ENCODE data around the gene USP32. TPM values are rescaled to one million over a fixed set of nuclear protein-coding genes. Genes with fewer than 3 reads are reported as not detected.

The USP32 gene
- total and polyA plus RNA-seq, 4 donors = 11.6 to 103 (median 42.9) TPM

DNA sequence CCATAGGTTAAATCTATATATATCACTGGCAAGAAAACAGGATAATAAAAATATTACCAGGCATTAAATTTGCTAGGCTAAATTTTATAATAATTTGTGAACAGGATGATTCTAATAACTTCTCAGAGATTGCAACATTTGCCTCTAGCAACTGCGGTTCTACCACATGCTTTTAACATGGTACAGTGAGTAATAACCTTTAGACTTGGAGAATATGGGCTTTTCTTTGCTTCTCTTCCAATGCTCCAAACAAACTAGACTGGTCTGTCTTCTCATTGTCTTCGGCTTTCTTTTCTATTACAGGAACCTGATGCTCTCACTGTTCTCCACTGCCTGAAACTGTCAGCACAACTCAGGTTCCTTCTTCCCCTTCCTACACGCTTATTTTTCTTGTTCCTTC, 161.6 kb downstream of the USP32 start:
- whole genome bisulfite sequencing = 96% methylated on average over 3 of the region's 3 CpGs

DNA sequence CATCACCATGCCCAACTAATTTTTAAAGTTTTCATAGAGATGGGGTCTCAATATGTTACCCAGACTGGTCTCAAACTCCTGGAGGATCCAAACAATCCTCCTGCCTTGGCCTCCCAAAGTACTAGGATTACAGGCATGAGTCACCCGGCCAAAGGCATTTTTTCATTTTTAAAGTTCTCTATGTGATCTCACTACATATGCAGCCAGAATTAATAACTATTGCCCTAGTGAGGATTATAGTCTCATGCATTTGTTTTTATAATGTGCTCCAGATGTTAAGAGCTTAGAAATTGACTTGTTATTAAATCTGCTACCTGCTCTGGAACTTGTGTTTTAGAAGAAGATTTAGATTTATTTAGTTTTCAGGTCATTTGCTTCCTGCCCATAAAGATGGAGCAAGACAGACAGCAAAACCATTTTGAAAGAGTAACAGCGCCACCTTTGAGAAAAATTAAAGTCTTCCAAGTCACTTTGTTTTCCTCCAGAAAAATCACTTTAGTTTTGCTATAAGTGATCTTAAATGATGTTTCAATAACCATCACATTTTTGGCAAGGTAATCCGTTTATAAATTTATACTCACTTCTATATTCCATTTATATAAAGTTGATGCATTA, 162.6 kb downstream of the USP32 start:
- H3K36me3 ChIP-seq (ENCODE audit: control insufficient read depth in 4 of 4, insufficient read depth in 3 of 4, low read depth in 1 of 4, low read length in 3 of 4) = peaks cover 3 to 14% (median 8%) of the 10 kb centered on the region in 4 donors
- TF ChIP-seq, protein P1, sequence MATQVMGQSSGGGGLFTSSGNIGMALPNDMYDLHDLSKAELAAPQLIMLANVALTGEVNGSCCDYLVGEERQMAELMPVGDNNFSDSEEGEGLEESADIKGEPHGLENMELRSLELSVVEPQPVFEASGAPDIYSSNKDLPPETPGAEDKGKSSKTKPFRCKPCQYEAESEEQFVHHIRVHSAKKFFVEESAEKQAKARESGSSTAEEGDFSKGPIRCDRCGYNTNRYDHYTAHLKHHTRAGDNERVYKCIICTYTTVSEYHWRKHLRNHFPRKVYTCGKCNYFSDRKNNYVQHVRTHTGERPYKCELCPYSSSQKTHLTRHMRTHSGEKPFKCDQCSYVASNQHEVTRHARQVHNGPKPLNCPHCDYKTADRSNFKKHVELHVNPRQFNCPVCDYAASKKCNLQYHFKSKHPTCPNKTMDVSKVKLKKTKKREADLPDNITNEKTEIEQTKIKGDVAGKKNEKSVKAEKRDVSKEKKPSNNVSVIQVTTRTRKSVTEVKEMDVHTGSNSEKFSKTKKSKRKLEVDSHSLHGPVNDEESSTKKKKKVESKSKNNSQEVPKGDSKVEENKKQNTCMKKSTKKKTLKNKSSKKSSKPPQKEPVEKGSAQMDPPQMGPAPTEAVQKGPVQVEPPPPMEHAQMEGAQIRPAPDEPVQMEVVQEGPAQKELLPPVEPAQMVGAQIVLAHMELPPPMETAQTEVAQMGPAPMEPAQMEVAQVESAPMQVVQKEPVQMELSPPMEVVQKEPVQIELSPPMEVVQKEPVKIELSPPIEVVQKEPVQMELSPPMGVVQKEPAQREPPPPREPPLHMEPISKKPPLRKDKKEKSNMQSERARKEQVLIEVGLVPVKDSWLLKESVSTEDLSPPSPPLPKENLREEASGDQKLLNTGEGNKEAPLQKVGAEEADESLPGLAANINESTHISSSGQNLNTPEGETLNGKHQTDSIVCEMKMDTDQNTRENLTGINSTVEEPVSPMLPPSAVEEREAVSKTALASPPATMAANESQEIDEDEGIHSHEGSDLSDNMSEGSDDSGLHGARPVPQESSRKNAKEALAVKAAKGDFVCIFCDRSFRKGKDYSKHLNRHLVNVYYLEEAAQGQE (IDR thresholded peaks at IDR 0.05) = no peak
- TF ChIP-seq SP1 (IDR thresholded peaks at IDR 0.05) (no peak), TAF1 (conservative IDR thresholded peaks at IDR 0.05) (no peak), EGR1 (IDR thresholded peaks at IDR 0.05; ENCODE audit: low read depth in 2 of 2) (no peak)
- TF ChIP-seq, protein P2, sequence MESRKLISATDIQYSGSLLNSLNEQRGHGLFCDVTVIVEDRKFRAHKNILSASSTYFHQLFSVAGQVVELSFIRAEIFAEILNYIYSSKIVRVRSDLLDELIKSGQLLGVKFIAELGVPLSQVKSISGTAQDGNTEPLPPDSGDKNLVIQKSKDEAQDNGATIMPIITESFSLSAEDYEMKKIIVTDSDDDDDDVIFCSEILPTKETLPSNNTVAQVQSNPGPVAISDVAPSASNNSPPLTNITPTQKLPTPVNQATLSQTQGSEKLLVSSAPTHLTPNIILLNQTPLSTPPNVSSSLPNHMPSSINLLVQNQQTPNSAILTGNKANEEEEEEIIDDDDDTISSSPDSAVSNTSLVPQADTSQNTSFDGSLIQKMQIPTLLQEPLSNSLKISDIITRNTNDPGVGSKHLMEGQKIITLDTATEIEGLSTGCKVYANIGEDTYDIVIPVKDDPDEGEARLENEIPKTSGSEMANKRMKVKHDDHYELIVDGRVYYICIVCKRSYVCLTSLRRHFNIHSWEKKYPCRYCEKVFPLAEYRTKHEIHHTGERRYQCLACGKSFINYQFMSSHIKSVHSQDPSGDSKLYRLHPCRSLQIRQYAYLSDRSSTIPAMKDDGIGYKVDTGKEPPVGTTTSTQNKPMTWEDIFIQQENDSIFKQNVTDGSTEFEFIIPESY (IDR thresholded peaks at IDR 0.05) = no peak

More for the DNA sequence above, 161.6 kb downstream of the USP32 start:
- H3K9ac ChIP-seq (ENCODE audit: low read depth in 1 of 2, low read length in 2 of 2) = no peak overlapping the region
- H3K27me3 ChIP-seq (ENCODE audit: control insufficient read depth in 4 of 4, insufficient read depth in 4 of 4, low read length in 3 of 4) = no peaks in the 10 kb centered on the region
- no peaks in the 10 kb centered on the region for H3K9me3 ChIP-seq (ENCODE audit: control insufficient read depth in 4 of 4, low read length in 3 of 4)
- peaks cover 1 to 9% (median 3%) of the 10 kb centered on the region in 4 donors for H3K36me3 ChIP-seq (ENCODE audit: control insufficient read depth in 4 of 4, insufficient read depth in 3 of 4, low read depth in 1 of 4, low read length in 3 of 4)
- TF ChIP-seq FOXA1 (IDR thresholded peaks at IDR 0.05) (no peak), RAD21 (IDR thresholded peaks at IDR 0.05) (no peak), NR2F2 (IDR thresholded peaks at IDR 0.05) (no peak), GABPA (IDR thresholded peaks at IDR 0.05 in 1 of 2, conservative IDR thresholded peaks at IDR 0.05 in 1 of 2) (no peak), TAF1 (conservative IDR thresholded peaks at IDR 0.05) (no peak), HNF4A (conservative IDR thresholded peaks at IDR 0.05) (no peak), YY1 (IDR thresholded peaks at IDR 0.05) (no peak), EGR1 (IDR thresholded peaks at IDR 0.05; ENCODE audit: low read depth in 2 of 2) (no peak), HNF4G (IDR thresholded peaks at IDR 0.05) (no peak)
- TF ChIP-seq, protein P3, sequence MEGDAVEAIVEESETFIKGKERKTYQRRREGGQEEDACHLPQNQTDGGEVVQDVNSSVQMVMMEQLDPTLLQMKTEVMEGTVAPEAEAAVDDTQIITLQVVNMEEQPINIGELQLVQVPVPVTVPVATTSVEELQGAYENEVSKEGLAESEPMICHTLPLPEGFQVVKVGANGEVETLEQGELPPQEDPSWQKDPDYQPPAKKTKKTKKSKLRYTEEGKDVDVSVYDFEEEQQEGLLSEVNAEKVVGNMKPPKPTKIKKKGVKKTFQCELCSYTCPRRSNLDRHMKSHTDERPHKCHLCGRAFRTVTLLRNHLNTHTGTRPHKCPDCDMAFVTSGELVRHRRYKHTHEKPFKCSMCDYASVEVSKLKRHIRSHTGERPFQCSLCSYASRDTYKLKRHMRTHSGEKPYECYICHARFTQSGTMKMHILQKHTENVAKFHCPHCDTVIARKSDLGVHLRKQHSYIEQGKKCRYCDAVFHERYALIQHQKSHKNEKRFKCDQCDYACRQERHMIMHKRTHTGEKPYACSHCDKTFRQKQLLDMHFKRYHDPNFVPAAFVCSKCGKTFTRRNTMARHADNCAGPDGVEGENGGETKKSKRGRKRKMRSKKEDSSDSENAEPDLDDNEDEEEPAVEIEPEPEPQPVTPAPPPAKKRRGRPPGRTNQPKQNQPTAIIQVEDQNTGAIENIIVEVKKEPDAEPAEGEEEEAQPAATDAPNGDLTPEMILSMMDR (IDR thresholded peaks at IDR 0.05; ENCODE audit: low read depth, low read length, missing input control) = no peak
- TF ChIP-seq, protein P1 (IDR thresholded peaks at IDR 0.05) = no peak
- TF ChIP-seq, protein P4, sequence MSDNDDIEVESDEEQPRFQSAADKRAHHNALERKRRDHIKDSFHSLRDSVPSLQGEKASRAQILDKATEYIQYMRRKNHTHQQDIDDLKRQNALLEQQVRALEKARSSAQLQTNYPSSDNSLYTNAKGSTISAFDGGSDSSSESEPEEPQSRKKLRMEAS (IDR thresholded peaks at IDR 0.05) = no peak
- TF ChIP-seq, protein P2 (IDR thresholded peaks at IDR 0.05) = no peak
- no peak overlapping the region for H3K4me3 ChIP-seq (ENCODE audit: low read depth in 1 of 3, low read length in 3 of 3)
- DNase-seq (ENCODE audit: low spot score) = no peak
- no peak overlapping the region for H3K27ac ChIP-seq (ENCODE audit: low read depth in 1 of 2, low read length in 2 of 2)
- H3K4me1 ChIP-seq (ENCODE audit: control insufficient read depth in 4 of 4, insufficient read depth in 4 of 4, low read length in 3 of 4) = no peaks in the 10 kb centered on the region

More for the DNA sequence above, 162.6 kb downstream of the USP32 start:
- H3K9ac ChIP-seq (ENCODE audit: low read depth in 1 of 2, low read length in 2 of 2) = no peak overlapping the region
- H3K4me3 ChIP-seq (ENCODE audit: low read depth in 1 of 3, low read length in 3 of 3) = no peak overlapping the region
- no peaks in the 10 kb centered on the region for H3K4me1 ChIP-seq (ENCODE audit: control insufficient read depth in 4 of 4, insufficient read depth in 4 of 4, low read length in 3 of 4)
- 96% methylated on average over 3 of the region's 3 CpGs for WGBS
- DNase-seq (ENCODE audit: low spot score) = no peak
- H3K9me3 ChIP-seq (ENCODE audit: control insufficient read depth in 4 of 4, low read length in 3 of 4) = no peaks in the 10 kb centered on the region
- H3K27me3 ChIP-seq (ENCODE audit: control insufficient read depth in 4 of 4, insufficient read depth in 4 of 4, low read length in 3 of 4) = no peaks in the 10 kb centered on the region
- H3K27ac ChIP-seq (ENCODE audit: low read depth in 1 of 2, low read length in 2 of 2) = no peak overlapping the region
